OCI-LY1 (cell line): ENCODE data around the gene DNAH17.

Experiments used
- H2AFZ ChIP-seq: fragments of 200-600 bp; sonication (generic), shearing (Covaris generic); 2 replicates; pipeline ENCODE4 v1.6.0; 2014; ENCODE audit warnings: antibody characterized with exemption, mild to moderate bottlenecking, low read length
- H3F3A ChIP-seq: fragments of 200-600 bp; sonication (generic), shearing (Covaris generic); 2 replicates; pipeline ENCODE4 v1.6.0; 2014; ENCODE audit warnings: mild to moderate bottlenecking, antibody characterized with exemption, low read length, moderate library complexity; ENCODE audit not compliant: insufficient read depth
- H3K27ac ChIP-seq: fragments of 200-600 bp; sonication (generic); 2 replicates; pipeline ENCODE4 v1.5.1; 2014; ENCODE audit warnings: low read length, mixed run types, mild to moderate bottlenecking, low read depth; ENCODE audit not compliant: poor library complexity, severe bottlenecking
- H3K27me3 ChIP-seq: fragments of 200-600 bp; sonication (generic); 2 replicates; pipeline ENCODE4 v1.6.0; 2014; ENCODE audit warnings: antibody characterized with exemption, mild to moderate bottlenecking, low read length, moderate library complexity; ENCODE audit not compliant: insufficient read depth
- H3K36me3 ChIP-seq: fragments of 200-600 bp; sonication (generic); 2 replicates; pipeline ENCODE4 v1.6.1; 2014; ENCODE audit warnings: mild to moderate bottlenecking, antibody characterized with exemption, low read length, moderate library complexity, mixed read lengths; ENCODE audit not compliant: insufficient read depth
- H3K4me1 ChIP-seq: fragments of 200-600 bp; sonication (generic); 2 replicates; pipeline ENCODE4 v1.5.1; 2014; ENCODE audit warnings: mild to moderate bottlenecking, low read length, moderate library complexity; ENCODE audit not compliant: insufficient read depth, severe bottlenecking
- H3K4me2 ChIP-seq: fragments of 200-600 bp; sonication (generic), shearing (Covaris generic); 2 replicates; pipeline ENCODE4 v1.6.1; 2014; ENCODE audit warnings: low read length
- H3K4me3 ChIP-seq: fragments of 200-600 bp; sonication (generic); 2 replicates; pipeline ENCODE4 v1.5.1; 2014; ENCODE audit warnings: low read length, low read depth, mild to moderate bottlenecking, mixed read lengths; ENCODE audit not compliant: poor library complexity, severe bottlenecking
- H3K79me2 ChIP-seq: fragments of 200-600 bp; shearing (Covaris generic); 2 replicates; pipeline ENCODE4 v1.6.1; 2016; ENCODE audit warnings: mixed run types, low read length, mixed read lengths; ENCODE audit not compliant: insufficient read depth
- H3K9ac ChIP-seq: fragments of 200-600 bp; sonication (generic), shearing (Covaris generic); 2 replicates; pipeline ENCODE4 v1.6.1; 2014; ENCODE audit warnings: mild to moderate bottlenecking, low read length, mixed read lengths
- H3K9me2 ChIP-seq: fragments of 200-600 bp; sonication (generic), shearing (Covaris generic); 2 replicates; pipeline ENCODE4 v1.6.1; 2014; ENCODE audit warnings: low read depth, mild to moderate bottlenecking, low read length, mixed read lengths
- H3K9me3 ChIP-seq: fragments of 200-600 bp; shearing (Covaris generic); 2 replicates; pipeline ENCODE4 v1.6.1; 2014; ENCODE audit warnings: low read length, mixed read lengths
- H4K20me1 ChIP-seq: fragments of 200-600 bp; sonication (generic), shearing (Covaris generic); 2 replicates; pipeline ENCODE4 v1.6.0; 2016; ENCODE audit warnings: mild to moderate bottlenecking, low read length; ENCODE audit not compliant: insufficient read depth
- EZH2 ChIP-seq: fragments of 200-600 bp; sonication (generic), shearing (Covaris generic); IDR thresholded peaks from 2 replicates; pipeline ENCODE4 v1.8.0; 2017; ENCODE audit warnings: borderline replicate concordance, mixed run types, mild to moderate bottlenecking, antibody characterized with exemption, low read length, moderate library complexity, mixed read lengths
- TF ChIP-seq, protein P1 (sequence below): fragments of 200-600 bp; sonication (generic), shearing (Covaris generic); IDR thresholded peaks from 2 replicates; pipeline ENCODE4 v1.5.1; 2017; ENCODE audit warnings: mild to moderate bottlenecking, antibody characterized with exemption, low read length, moderate library complexity, mixed read lengths

DNAH17 gene

DNA sequence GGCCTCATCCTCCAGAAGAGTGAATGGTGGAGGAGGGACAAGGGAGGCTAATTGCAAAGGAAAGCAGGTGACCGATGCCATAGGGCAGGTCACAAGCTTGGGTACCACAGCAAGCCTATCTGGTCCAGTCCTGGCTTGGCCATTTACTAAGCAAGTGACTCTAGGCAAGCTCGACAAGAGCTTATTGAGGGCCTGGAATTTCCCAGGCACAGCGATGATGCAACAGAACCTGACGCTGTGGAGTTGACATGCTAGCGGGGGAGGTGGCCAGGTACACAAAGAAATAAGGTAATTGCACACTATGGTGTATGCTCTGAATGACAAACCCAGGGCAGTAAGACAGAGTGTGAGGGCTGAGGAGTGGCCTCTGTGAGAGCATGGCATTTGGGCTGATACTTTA is 100.2 kb downstream of the DNAH17 start:
- H4K20me1 ChIP-seq = no peaks in the 10 kb centered on the region
- no peaks in the 10 kb centered on the region for H3K9me3 ChIP-seq
- H3K9ac ChIP-seq = no peak overlapping the region
- H3F3A ChIP-seq = no peaks in the 10 kb centered on the region
- peaks cover 13% of the 10 kb centered on the region; the same call in 1 of the 2 replicates for H3K27me3 ChIP-seq
- H3K4me2 ChIP-seq = no peak overlapping the region
- no peaks in the 10 kb centered on the region for H3K79me2 ChIP-seq
- no peaks in the 10 kb centered on the region for H3K9me2 ChIP-seq
- H3K36me3 ChIP-seq = no peaks in the 10 kb centered on the region
- H3K27ac ChIP-seq = no peak overlapping the region
- H3K4me3 ChIP-seq = no peak overlapping the region
- no peak overlapping the region for H2AFZ ChIP-seq
- H3K4me1 ChIP-seq = no peaks in the 10 kb centered on the region
- TF ChIP-seq, protein P1, sequence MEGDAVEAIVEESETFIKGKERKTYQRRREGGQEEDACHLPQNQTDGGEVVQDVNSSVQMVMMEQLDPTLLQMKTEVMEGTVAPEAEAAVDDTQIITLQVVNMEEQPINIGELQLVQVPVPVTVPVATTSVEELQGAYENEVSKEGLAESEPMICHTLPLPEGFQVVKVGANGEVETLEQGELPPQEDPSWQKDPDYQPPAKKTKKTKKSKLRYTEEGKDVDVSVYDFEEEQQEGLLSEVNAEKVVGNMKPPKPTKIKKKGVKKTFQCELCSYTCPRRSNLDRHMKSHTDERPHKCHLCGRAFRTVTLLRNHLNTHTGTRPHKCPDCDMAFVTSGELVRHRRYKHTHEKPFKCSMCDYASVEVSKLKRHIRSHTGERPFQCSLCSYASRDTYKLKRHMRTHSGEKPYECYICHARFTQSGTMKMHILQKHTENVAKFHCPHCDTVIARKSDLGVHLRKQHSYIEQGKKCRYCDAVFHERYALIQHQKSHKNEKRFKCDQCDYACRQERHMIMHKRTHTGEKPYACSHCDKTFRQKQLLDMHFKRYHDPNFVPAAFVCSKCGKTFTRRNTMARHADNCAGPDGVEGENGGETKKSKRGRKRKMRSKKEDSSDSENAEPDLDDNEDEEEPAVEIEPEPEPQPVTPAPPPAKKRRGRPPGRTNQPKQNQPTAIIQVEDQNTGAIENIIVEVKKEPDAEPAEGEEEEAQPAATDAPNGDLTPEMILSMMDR = no peak
- TF ChIP-seq EZH2 = no peak

- Histone ChIP-seq H3K27me3 (peaks cover 13% of the 10 kb centered on the region; the same call in 1 of the 2 replicates), H4K20me1 (no peaks in the 10 kb centered on the region), H2AFZ (no peak overlapping the region), H3K4me3 (no peak overlapping the region), H3K9ac (no peak overlapping the region), H3K27ac (no peak overlapping the region), H3K79me2 (no peaks in the 10 kb centered on the region), H3K4me2 (no peak overlapping the region), H3K9me3 (no peaks in the 10 kb centered on the region), H3K9me2 (no peaks in the 10 kb centered on the region), H3K4me1 (no peaks in the 10 kb centered on the region), H3K36me3 (no peaks in the 10 kb centered on the region), H3F3A (no peaks in the 10 kb centered on the region)
- TF ChIP-seq, protein P1 = no peak
- no peak for TF ChIP-seq EZH2
Observed at GRCh38 chr17:78476149-78476548, 101.0 kb downstream of the DNAH17 start.

- Histone ChIP-seq H3K4me1 (no peaks in the 10 kb centered on the region), H3K27ac (no peak overlapping the region), H3K4me3 (no peak overlapping the region), H4K20me1 (no peaks in the 10 kb centered on the region), H3K79me2 (no peaks in the 10 kb centered on the region), H2AFZ (no peak overlapping the region), H3K27me3 (peaks cover 13% of the 10 kb centered on the region; the same call in 1 of the 2 replicates), H3K9ac (no peak overlapping the region), H3K9me3 (no peaks in the 10 kb centered on the region), H3F3A (no peaks in the 10 kb centered on the region), H3K4me2 (no peak overlapping the region), H3K36me3 (no peaks in the 10 kb centered on the region), H3K9me2 (no peaks in the 10 kb centered on the region)
- TF ChIP-seq EZH2 = no peak
- TF ChIP-seq, protein P1 = no peak
Observed at GRCh38 chr17:78475211-78475610, 102.0 kb downstream of the DNAH17 start.
